Measurements from ENCODE around the gene KCNQ5.
"Not testable (repeated sequence)": the region's sequence is repeated elsewhere in the genome, so short reads cannot be mapped to it uniquely, and the experiment has no call there.

The KCNQ5 gene

GRCh38 chr6:72947534-72947933, 325.7 kb downstream of the KCNQ5 start:
- DNase-seq (ENCODE audit: low read depth in 4 of 4, low spot score in 1 of 4) = no peak

GRCh38 chr6:72948153-72948552, 326.3 kb downstream of the KCNQ5 start:
- no peak for DNase-seq (ENCODE audit: low read depth in 4 of 4, low spot score in 1 of 4)

- DNase-seq (ENCODE audit: low read depth in 4 of 4, low spot score in 1 of 4) = no peak
Observed at GRCh38 chr6:72950114-72950860, 328.4 kb downstream of the KCNQ5 start.

DNA sequence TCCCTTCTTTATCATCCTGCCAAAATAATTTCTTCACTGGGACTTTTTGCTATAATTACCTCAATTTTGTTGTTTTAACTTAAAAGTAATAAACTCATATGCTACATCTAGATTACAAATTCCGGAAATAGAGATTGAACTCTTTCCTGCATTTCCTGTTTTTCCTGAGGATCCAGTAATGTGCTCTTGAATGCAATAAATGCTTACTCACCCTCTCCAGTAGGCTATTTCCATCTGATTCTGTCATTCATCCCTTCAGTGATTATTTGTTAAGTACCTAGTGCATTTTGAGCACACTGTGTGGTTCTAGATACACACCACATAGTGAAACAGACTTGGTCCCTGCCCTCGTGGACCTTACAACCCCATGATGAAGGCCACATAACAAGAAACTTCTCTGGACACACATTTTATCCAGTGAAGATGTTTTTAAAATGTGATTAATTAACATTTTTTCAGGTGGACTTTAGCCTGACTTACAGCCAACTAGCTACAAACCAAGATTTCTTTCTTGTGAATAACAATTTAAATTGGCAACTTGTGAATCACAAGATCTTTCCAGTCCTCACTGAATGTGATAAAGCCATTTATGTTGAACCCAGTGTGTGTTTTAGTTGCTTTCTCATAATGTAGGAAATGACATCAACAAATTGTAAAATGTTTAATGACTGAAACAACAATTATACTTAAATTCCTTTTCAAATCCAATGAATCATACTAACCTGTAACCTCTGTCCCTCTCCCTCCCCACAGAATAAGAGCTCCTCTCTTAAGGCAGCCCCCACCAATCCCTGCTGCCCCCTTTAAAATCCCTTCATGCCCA, 331.2 kb downstream of the KCNQ5 start:
- DNase-seq (ENCODE audit: low read depth in 4 of 4, low spot score in 1 of 4) = no peak

GRCh38 chr6:72953971-72954381, 332.1 kb downstream of the KCNQ5 start:
- DNase-seq (ENCODE audit: low read depth in 4 of 4, low spot score in 1 of 4) = no peak

- no peak for DNase-seq (ENCODE audit: low read depth in 4 of 4, low spot score in 1 of 4)
Observed at GRCh38 chr6:72954716-72955115, 332.9 kb downstream of the KCNQ5 start.

DNA sequence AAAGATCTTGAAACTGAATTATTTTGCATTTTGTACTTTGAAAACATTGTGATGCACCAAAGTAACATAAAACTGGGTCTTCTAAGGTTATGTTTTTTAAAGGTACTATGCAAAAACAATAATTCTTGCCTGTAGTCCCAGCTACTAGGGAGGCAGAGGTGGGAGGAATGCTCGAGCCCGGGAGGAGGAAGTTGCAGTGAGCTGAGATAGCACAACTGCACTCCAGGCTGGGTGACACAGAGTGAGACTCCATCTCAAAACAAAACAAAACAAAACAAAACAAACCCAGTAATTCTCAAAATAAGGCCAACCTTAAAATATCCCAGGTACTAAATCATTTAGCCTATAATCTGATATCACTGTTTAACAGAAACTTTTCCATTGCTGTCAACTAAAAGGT, 333.8 kb downstream of the KCNQ5 start:
- DNase-seq (ENCODE audit: low read depth in 4 of 4, low spot score in 1 of 4) = no peak

DNA sequence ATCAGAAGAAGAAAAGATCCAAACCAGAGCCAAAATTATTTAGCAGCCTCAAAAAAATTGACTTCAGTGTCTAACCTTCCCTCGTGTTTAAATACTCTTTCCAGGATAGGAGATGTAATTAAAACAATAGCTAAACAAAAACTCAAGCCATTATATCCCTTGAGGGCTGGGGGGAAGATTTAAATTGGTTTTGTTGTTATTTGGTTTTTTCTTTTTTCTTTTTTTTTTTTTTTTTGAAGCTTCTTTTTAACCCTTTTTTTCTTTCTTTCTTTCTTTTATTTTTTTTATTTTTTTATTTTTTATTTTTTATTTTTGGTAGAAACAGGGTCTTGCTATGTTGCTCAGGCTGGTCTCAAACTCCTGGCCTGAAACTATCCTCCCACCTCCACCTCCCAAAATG, 334.4 kb downstream of the KCNQ5 start:
- DNase-seq (ENCODE audit: low read depth in 4 of 4, low spot score in 1 of 4) = no peak

GRCh38 chr6:72959821-72960220, 338.0 kb downstream of the KCNQ5 start:
- DNase-seq (ENCODE audit: low read depth in 4 of 4, low spot score in 1 of 4) = no peak

DNA sequence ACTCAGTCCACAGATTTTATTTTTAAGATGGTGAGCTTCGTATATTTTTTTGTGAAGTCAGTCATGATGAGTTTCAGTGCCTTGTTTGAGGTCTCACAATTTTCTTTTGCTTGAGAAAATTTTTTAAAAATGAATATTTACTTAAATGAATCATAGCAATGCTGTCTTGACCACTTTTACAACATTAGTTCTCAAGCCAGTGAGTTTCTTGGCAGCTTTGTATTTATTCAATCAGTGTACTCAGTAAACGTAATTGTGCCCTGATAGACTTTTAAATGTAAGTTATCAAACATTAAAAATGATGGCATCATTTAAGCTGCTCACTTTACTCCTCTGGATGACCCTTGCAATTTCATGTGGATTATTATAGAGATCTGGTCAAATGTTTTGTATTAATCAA, 342.1 kb downstream of the KCNQ5 start:
- no peak for DNase-seq (ENCODE audit: low read depth in 4 of 4, low spot score in 1 of 4)

- DNase-seq (ENCODE audit: low read depth in 4 of 4, low spot score in 1 of 4) = no peak
Observed at GRCh38 chr6:72966628-72967280, 344.9 kb downstream of the KCNQ5 start.

- DNase-seq (ENCODE audit: low read depth in 4 of 4, low spot score in 1 of 4) = no peak
Observed at GRCh38 chr6:72967329-72967728, 345.5 kb downstream of the KCNQ5 start.

DNA sequence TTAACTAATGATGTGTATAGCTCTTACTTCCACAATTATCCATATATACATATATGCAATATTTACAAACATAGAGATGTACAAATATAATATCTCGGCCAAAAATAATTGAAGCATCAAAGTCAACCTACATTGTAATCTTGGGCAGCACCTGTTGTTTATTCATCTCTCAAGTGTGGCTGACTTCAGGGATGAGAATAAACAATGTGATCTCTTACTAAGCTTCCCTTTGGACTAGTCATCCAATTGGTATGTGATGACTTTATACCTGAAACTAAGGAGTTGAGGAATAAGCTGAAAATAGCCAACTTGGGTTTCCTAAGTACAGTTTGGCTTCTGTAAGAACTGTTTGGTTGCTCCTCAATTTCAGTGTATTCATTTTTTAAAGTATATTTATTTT, 346.8 kb downstream of the KCNQ5 start:
- no peak for DNase-seq (ENCODE audit: low read depth in 4 of 4, low spot score in 1 of 4)

DNA sequence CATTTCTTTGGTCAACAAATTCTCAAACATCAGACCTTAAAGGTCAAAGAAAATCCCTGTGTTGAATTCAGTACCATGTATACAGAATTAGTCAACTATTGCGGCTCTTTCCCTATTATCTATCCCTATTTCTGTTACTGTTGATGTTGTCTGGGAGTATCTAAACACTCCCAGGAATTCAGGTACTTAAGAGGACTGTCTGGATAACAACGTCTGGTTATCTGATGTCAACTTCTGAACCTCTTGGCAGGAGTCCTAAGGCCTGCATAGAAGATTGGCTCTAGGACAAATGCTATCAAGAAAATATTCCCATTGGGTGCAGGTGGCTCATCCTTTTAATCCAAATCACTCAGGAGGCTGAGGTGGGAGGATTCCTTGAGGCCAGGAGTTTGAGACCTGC, 347.8 kb downstream of the KCNQ5 start:
- DNase-seq (ENCODE audit: low read depth in 4 of 4, low spot score in 1 of 4) = no peak

GRCh38 chr6:72972579-72972978, 350.7 kb downstream of the KCNQ5 start:
- no peak for DNase-seq (ENCODE audit: low read depth in 4 of 4, low spot score in 1 of 4)

- no peak for DNase-seq (ENCODE audit: low read depth in 4 of 4, low spot score in 1 of 4)
Observed at GRCh38 chr6:72974276-72974675, 352.4 kb downstream of the KCNQ5 start.

DNA sequence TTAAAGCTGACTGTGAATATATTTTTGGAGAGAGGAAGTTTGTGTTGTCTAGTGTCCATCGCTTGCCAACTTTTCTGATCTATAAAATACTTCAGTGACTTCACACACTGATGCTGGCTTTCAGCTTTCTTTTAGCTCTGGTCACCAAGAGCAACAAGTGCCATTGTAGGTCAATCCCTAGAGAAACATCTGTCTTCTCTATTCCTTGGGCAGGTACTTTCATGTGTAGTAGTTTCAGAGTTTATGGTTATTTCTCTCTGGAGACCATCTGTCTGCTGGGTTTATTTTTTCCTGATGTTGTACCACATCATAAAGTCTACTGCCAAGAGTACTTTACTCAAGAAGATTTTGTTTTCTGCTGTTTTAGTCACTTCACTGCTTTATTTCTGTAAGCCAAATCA, 353.5 kb downstream of the KCNQ5 start:
- no peak for DNase-seq (ENCODE audit: low read depth in 4 of 4, low spot score in 1 of 4)

DNA sequence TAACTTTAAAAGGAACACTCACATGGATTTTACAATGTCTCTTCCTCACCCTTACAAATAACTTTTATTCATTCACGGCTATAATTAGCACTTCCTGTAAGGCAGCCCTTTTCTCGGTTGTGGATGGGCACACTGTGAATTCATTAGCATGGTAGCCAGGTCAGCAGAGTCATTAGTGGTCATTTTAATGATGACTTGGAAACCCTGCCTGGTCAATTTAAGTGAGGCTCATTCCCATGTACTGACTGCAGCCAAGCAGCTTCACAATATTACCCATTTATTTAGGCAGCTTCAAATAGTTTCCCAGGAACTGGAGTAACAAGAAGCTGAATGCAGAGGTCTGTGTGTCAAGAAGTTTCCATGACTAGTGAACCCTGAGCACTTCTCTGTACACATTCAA, 354.6 kb downstream of the KCNQ5 start:
- DNase-seq (ENCODE audit: low read depth in 4 of 4, low spot score in 1 of 4) = no peak

DNA sequence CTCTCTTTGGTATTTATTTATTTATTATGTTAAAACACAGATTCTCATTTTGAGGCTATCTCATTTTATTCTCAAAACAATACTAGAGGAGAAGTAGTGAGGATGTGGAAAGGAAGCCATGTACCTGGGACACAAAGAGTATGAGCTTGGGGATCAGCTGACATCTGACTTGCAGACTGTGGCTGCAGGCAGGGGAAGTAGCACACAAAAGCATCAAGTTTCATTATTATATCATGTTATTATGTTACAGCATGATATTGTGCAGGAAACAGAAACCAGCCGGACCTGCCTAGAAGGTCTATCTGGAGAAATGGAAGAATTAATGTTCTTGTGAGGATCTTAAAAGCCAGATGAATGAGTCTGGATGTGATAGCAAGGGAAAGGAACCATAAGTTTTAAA, 355.2 kb downstream of the KCNQ5 start:
- DNase-seq (ENCODE audit: low read depth in 4 of 4, low spot score in 1 of 4) = no peak

DNA sequence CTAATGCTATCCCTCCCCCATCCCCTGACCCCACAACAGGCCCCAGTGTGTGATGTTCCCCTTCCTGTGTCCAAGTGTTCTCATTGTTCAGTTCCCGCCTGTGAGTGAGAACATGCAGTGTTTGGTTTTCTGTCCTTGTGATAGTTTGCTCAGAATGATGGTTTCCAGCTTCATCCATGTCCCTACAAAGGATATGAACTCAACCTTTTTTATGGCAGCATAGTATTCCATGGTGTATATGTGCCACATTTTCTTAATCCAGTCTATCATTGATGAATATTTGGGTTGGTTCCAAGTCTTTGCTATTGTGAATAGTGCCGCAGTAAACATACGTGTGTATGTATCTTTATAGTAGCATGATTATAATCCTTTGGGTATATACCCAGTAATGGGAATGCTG, 356.9 kb downstream of the KCNQ5 start:
- not testable (repeated sequence) for DNase-seq (ENCODE audit: low read depth in 4 of 4, low spot score in 1 of 4)

- not testable (repeated sequence) for DNase-seq (ENCODE audit: low read depth in 4 of 4, low spot score in 1 of 4)
Observed at GRCh38 chr6:72984189-72984831, 362.4 kb downstream of the KCNQ5 start.
